GM18505 (cell line): ENCODE results near the gene ECHS1.
"Not testable (repeated sequence)": the region's sequence is repeated elsewhere in the genome, so short reads cannot be mapped to it uniquely, and the experiment has no call there.

Source experiments
- ATAC-seq: cut with Tn5 transposase; IDR thresholded peaks from one replicate; pipeline ENCODE4 v1.9.1; 2021; ENCODE audit not compliant: unreplicated experiment
- POLR2A ChIP-seq: IDR thresholded peaks from 4 replicates; pipeline ENCODE4 v1.6.1; 2011; ENCODE audit warnings: borderline replicate concordance; ENCODE audit not compliant: insufficient read depth, insufficient read length; ENCODE audit errors: extremely low read depth

ECHS1 gene

DNA sequence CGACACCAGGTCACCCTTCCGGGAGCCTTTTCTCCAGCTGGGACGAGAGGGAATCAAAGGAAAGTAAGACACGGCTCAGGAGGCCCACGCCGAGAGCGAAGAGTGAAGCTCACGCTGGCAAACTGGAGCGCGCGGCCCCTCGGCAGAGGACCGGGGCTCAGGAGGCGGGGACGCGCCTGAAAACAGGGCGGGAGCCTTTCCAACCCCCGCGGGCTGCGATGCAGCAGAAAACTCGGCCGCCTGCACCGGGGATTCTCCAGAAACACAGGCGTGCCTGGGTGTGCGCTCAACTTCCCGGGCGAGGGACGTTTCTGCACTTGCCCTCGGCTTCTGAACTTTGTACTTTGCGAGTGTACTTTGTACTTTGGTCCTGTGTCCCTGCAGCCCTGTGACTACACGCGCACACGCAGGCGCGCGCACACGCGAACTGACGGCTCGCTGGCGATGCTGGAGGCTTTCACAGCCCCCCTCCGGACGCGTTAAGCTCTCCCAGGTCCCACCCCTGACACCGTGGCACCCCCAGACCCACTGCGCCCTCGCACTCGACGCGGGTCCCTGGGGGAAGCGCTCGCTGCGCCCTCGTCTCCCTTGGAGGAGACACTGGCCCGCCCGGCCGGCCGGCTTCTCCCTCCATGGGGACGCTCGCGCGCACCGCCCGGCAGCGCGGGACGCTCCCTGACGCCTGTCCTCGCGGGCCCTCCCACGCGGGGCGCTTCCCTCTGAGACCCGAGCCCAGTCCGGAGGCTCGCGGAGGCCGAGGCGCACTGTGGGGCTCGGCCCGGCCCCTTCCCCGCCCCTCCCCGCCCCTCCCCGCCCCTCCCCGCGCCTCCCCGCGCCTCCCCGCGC lies 5.3 kb upstream of the ECHS1 start:
- ATAC-seq = peak; percentile 40
- TF ChIP-seq POLR2A = peak; percentile 7

DNA sequence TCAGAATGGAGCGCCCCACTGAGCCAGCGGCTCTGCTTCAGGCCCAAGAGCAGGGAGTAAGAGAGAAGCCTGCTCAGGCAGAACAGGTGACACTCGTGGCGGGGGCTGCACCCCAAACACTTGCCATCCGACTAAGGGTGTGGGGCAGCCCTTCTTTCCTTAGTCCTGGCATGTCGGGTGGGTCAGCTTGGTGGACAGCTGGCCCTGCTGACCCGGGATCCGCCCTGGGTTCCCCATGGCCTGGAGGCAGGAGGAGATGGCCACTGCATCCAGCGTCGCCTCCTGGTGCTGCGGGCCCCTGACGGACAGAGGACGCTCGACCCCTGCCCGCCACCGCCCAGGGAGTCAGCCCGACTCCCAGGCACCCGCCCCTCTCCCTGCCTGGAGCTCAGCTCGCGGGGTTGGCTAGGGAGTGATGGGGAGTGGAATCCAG lies 4.7 kb upstream of the ECHS1 start:
- TF ChIP-seq POLR2A = no peak
- no peak for ATAC-seq

DNA sequence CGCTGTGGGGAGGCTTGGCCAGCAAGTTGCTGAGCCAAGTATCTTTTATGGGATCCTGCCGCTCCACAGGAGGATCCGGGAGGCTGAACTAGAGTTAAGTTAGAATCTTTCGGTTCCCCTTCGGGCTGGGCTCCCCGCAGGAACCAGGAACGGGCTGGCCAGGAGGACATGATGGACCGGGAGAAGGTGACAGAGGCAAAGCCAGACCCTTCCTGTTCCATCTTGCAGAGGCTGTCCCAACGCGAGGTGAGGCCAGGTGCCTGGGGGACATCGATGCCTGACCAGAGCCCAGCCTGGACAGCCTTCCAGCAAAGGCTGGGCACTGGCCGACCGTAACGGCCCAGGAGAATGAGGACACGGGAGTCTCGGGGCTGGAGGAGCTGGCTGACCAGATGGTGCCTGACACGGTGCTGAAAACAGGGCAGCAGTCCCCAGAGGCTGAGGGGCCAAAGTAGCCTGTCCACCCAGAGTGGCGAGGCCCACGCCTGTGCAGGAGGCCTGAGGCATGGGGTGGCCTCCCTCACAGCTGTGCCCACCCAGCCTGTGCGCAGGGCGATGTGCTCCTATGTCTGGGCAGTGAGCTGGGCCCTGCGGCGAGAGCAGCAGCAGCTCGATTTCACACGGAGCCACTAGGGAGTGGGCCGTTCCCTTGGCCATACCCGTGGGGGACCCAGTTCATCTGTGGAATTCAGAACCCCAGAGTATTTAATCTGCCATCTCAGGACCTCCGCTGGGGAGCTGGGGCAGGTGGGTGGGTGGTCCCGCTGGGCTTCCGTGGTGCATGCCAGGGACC lies 4.1 kb upstream of the ECHS1 start:
- ATAC-seq = no peak
- TF ChIP-seq POLR2A = no peak

DNA sequence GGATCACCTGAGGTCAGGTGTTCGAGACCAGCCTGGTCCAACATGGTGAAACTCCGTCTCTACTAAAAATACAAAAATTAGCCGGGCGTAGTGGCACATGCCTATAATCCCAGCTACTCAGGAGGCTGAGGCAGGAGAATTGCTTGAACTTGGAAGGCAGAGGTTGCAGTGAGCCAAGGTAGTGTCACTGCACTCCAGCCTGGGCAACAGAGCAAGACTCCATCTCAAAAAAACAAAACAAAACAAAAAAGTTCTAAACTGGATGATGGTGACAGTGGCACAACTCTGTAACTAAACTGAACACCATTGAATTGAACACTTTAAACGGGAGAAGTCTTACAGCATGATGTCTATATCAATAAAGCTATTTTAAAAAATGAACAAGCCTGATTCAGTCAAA lies 3.0 kb upstream of the ECHS1 start:
- not testable (repeated sequence) for ATAC-seq

DNA sequence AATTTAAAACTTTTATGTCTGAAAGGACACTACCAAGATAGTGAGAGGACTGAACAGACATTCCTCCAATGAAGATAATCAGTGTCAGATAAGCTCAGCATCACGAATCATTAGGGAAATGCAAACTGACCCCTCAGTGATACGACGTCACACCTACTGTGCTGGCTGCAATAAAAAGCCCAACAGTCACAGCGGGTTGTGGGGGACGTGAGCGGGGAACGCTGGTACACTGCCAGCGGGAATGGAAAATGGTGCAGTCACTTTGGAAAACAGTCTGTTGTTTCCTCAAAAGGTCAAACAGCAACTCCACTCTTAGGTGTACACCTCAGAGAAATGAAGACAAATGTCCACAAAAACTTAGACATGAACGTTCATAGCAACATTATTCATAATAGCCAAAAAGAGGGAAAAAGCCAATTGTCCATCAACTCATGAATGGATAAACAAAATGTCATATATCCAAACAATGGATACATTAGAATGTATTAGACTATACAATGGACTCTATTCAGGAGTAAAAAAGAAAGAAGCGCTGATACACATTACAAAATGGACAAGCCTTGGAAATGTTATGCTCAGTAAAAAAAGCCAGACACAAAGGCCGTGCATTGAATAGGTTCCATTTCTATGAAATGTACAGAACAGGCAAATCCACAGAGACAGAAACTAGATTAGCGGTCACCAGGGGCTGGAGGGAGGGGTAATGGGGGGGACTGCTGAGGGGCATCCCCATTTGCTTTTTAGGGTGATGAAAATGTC lies 2.4 kb upstream of the ECHS1 start:
- ATAC-seq = no peak
- TF ChIP-seq POLR2A = no peak

DNA sequence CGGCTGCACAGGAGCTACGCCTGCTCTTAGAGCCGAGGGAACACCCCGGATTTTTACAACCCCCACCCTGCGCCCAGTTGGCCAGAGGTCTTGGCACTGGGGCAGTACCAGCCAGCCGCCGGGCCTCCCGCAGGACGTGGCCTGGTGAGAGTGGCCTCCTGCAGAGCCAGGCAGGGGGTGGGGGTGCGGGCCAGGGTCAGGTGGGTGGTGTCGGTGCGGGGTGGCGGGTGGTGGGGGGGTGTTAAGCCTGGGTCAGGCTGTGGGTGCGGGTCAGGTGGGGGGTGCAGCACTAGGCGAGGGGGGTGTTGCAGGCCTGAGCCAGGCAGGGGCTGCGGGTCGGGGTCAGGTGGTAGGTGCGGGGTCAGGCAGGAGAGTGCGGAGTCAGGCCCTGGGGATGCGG lies 647 bp downstream of the ECHS1 start:
- no peak for TF ChIP-seq POLR2A
- no peak for ATAC-seq

DNA sequence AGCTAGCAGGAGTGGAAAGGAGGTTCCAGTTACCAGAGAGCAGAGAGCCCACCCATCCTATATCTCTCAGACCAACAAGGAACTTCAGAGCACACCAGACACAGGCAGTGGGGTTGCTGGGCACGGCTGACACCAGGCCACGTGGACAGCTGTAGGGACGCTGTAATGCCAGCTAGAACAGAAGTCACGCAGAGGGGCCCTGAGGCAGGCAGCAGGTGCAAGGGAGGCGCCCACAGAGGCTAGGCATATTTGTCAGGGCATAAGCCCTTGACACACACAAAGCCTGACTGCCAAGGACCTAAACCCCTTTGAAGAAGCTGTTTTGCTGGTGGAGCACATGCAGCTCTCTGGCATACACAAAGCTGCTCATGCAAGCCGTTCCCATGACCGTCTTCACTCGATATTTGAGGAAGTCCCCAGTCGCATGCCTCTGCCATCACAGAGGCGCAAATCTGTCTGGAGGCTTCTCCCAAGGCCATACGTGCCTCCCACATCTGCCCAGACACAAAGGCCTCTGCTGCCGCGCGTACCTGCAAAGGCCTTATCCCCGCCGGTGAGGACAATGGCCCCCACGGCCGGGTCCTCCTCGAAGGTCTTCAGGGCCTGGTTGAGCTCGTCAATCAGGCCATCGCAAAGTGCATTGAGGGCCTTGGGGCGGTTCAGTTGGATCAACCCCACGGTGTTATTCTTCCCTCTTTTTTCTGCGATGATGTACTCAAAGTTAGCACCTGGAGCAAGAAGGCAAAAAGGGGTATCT lies 2.9 kb downstream of the ECHS1 start:
- ATAC-seq = no peak
- no peak for TF ChIP-seq POLR2A

DNA sequence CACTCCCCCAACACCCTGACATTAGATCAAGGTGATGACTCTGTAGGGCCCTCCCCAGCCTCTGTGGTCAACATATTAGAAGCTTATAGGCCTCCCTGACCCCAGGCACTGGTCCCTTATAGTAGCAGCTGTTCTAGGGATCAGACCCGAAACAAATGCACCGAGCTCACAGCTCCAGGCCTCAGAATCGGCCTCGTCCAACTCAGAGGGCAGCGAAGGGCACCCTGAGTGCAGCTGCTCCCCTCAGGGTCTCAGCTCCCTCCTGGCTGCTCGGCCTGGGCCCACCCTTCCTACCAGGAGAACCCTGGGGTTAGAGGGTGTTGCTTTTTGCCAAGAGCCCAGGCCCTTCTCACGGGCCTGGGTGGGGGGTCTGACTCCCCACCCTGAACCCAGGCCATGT lies 5.0 kb downstream of the ECHS1 start:
- no peak for ATAC-seq
- TF ChIP-seq POLR2A = no peak

DNA sequence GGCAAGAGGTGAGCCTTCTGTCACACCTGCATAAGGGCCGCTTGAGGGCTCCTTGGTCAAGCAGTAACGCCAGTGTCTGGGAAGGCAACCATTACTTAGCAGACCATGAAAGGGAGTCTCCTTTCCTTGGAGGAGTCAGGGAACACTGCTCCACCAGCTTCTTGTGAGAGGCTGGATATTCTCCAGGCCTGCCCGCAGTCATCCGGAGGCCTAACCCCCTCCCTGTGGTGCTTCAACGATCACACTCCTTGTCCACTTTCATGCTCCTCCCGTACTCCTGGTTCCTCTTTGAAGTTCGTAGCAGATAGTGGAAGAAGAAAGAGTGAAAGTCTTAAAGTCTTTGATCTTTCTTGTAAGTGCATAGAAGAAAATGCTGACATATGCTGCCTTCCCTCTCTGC lies 5.7 kb downstream of the ECHS1 start:
- ATAC-seq = not testable (repeated sequence)

DNA sequence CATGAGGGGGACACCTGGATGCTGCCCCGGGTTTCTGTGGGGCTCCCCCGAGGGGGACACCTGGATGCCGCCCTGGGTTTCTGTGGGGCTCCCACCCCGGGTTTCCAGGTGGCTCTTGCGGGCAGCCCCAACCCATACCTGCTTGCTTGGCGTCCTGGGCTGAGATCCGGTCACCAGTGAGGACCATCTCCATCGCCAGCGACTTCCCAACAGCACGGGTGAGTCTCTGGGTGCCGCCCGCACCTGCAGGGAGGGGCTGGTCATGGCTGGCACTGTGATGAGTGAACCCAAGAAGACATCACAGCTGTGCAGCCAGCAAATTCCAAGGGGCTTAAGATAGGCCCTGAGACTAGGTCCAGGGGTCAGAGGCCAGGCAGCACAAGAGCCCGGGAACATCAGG lies 6.4 kb downstream of the ECHS1 start:
- TF ChIP-seq POLR2A = no peak
- no peak for ATAC-seq

DNA sequence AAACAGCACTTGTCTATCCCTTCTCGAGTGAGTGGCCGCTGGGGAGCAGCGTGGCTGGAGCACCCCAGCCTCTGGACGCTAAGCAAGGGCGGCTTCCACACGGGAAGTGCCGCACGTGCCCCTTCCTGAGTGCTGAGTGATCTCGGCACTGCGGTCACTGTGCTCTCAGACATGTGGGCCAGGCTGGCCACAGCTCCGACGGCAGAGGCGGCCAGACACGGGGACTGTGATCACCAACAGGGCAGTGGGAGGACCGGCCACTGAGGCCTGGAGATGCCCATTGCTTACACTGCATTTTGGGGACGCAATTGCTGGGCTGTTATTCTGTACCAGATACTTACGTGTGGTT lies 7.0 kb downstream of the ECHS1 start:
- no peak for TF ChIP-seq POLR2A
- ATAC-seq = no peak

DNA sequence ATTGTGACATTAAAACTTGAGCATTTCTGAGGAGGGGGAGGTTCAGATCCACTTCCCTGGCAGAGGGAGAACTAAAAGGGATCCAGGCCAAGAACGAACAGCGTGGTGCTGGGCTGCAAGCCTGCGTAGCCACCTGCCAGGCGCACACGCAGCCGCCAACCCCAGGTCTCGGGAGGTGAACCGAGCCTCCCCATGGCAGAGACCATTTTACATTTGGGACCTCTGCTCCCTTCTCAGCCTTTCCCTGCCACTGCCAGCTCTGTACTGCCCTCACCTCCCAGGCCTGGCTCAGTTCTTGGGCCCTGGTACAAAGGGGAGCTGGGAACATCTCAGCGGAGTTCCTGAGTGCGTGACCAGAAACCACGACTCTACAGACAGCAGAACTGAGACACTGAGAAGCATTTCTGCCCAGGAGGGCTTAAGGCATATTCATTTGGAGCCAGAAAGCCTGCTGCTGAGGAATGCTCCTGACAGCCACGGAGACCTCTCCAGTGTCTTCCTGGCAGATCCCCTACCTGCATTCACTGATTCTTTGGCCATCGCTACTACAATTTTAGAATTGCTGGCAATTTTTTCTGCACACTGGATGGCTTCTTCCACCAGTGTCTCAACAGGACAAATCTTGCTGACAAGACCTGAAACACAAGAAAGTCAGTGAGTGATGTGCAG lies 7.6 kb downstream of the ECHS1 start:
- no peak for TF ChIP-seq POLR2A
- no peak for ATAC-seq

DNA sequence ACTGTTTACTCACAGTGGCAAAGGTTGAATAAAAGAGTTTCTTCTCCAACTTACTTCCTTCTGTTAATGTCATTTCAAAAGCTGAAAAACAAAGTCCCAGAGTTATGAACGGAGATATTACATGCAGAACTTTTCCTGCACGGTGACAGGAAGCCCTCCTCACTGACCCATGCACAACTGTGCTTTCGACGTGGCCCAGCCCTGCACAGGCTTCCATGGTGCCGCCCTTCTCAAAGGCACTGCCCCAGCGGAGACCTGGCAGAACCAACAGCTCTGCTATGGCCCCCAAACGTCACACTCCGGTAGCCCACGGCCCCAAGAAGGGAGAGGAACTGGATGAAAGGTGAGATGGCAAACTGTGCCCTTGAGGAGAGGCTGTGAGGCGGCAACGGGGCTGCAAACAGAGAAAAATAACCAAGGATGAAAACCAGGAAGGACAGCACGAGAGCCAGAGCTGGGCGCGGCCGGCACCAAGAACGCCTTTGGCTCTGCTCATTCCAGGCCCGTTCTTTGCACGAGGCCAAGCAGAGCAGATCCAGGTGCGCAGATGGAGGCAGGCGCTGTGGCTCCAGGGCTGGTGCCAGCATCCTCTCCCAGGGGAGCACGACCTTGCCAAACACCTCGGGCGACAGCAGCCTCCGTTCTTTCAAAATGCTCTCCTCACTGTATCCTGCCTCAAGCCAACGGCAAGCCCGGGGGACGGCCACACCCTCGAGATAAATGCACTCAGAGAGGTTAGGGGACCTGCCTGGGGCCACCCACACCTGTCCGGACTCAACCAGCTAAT lies 8.3 kb downstream of the ECHS1 start:
- TF ChIP-seq POLR2A = no peak
- ATAC-seq = no peak
